ENCODE results near the gene ADGRL4.
"Not testable (repeated sequence)": the region's sequence is repeated elsewhere in the genome, so short reads cannot be mapped to it uniquely, and the experiment has no call there.

The ADGRL4 gene

DNA sequence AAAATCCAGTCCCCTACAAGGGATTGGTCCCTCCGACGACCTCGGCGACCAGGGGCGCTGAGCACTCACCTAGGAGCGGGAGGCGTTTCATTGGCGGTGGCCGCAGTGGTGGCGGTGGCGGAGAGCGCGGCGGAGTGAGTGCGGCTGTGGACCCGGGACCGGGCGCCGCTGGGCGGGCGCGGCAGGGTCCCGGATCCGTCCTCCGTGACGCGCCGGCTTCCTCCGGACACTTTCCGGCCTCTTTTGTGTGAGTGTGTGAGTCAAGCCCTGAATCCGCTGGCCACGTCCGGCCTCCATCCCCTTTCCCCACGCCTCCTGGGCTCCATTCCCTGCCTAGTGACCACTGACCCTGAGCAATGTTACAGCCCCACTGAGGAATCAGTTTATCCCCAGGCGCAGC lies at the start of gene ADGRL4:
TSS of gene ADGRL4 (minus strand) at position 167 of the 400 bp plus-strand sequence. CDS start at position 91, 76 bp downstream.
- DNase-seq: no peak

DNA sequence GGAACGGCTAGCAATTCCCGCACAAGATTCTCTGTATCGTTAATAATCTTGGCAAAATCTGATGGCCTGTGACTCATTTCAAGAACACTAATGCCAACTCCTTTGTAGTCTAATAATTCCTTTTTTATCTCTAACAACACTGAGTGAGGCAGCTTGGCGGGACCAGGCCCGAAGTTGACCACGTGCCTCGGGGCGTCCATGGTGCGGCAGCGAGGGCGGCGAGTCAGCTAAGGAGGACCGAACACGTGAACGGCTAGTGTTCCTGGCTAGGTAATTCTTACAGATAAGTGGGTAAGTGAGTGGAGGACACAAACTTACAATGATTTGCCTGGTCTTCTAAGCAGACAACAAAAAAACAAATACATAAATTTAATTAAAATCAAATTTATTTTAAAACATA lies 49.3 kb upstream of the ADGRL4 start:
- no peak for DNase-seq

DNA sequence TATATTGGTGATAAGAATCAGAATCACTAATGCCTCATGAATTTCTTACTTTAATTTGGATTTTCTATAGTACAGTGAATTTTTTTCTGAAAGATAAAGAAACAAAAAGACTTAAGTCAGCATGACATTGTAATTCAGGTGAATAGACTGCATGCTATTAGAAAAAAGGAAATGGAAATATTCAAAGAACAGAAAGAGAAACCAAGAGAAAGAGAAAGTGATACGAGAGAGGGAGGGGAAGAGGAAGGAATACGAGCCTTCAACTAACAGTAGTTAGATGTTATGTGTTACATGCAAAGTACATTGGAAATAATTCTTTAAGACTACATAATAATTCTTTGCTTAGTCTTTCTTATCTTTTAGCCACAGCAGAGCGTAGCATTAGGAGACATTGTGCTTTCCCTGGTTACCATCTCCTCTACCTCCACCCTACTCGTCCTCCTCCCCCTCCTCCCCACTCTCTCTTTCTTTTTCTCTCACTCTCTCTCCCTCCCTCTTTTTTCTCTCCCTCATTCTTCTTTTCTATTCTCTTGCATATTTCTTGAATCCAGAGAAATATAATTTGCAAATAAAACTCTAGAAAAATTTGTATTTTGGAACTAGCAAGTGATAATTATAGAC lies 46.4 kb upstream of the ADGRL4 start:
- no peak for DNase-seq

DNA sequence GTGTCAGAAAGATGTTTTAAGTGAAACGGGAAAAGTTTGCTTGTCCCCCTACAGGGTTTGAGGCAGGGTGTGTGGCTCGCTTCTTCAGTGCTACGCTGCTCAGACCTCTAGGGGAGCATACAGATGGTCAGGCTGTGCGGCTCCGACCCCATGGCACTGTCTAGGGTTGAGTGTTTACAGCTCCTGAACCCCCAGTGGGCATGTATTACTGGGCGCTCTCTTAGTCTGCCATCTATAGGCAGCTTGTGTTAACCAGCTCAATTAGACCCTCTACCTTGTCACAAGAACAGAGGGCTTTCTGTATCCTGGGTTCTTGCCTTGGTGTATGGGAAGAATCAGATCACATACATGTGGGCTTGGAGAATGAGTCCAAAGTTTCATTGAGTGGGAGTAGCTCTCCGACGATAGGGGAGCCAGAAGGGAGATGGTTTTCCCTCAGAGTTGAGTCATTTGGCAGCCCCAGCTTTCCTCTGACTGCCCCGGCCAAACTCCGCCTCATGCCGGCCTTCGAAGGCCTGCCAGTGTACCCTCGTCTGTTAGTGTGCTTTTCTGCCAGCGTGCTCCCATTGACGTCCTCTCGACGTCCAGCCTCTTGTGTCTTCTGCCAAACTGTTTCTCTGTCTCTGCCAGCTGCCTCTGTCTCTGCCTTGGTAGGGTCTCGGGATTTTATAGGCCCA lies 38.6 kb upstream of the ADGRL4 start:
- DNase-seq: no peak

DNA sequence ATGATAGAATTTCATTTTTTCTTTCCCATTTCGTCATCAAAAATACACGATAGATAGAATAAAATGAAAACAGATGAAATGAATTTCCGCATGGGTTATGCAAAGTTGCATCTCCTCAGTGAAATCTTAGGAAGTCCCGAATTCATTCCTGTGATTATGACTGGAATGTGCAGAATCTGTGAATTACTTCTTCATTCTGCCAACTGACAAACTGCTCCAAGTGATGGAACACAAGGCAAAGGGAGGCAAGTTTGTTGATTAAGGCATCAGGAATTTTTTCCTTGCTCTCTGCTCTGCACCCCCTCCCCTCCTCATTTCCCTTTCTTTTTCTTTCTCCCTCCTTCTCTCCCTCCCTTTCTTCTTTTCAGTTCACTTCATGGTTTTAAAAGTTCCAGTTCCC lies 37.0 kb upstream of the ADGRL4 start:
- no peak for DNase-seq

DNA sequence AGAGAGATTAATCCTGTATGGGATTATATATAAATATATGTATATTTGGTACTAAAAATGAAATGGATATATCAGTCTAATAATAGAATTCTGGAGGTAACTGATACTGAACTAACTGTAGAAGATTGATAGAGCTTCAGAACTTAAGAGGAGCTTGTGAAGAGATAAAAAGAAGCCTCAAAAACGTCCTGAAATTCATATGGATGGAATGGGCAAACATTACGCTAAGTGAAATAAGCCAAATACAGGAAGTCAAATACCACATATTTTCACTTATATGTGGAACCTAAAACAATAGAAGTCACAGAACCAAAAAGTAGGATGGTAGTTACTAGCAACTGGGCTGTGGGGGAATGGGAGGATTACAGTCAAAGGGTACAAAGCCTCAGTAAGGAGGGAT lies 36.0 kb upstream of the ADGRL4 start:
- no peak for DNase-seq

DNA sequence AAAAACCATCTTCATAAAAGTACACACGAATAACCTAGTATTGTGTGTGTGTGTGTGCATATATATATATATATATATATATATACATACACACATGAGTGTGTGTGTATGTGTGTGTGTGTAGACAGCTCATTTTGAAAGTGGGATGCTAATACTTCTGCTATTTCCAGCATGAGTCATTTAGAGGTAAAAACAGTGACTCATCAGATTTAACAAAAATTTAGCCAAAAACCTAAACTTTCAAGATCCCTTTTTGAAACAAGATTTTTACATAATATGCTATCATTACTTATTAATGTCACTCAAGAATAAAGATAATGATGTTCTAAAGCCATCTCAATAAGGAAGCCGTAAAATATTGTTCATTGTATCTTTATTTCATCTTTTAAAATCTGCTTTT lies 35.6 kb upstream of the ADGRL4 start:
- no peak for DNase-seq

DNA sequence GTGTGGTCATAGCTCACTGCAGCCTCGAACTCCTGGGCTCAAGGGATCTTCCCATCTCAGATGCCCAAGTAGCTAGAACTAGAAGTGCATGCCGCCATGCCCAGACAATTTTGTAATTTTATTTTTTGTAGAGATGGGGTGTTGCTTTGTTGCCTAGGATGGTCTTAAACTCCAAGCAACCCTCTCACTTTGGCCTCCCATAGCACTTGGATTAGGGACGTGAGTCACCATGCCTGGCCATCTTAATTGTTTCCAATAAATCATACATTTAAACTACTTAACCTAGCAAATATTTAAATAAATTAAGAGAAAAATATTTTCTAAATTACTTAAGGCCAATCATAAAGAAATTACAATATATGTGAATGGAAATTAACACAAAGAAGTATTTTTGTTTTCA lies 35.1 kb upstream of the ADGRL4 start:
- DNase-seq: no peak

DNA sequence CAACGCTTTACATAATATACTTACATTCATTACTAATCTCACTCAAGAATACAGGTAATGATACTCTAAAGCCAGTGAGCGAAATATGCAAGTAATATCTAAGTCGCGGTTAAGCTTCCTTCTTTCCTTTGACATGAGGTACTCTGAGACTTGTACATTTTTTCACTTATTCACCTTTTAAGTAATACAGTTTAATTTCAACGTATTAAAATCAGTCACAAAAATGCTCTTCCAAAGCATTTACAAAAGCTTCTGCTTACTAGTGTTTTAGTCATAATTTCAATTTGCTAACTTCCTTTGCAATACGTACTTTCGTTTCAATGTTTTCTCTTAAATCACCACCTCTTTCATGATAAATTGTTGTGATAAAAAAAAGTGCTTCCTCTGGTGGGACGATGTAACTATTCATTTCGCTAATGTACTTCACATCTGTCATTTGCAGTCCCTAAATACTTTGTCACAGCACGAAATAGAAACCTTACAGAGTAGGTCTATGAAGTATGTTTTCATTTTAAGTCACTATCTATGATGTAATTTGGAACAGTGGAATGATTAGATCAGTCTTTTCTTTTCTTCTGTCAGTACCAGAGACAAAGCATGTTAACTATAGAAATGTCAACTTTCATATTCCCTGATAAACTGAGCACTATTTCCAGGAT lies 34.0 kb upstream of the ADGRL4 start:
- no peak for DNase-seq

DNA sequence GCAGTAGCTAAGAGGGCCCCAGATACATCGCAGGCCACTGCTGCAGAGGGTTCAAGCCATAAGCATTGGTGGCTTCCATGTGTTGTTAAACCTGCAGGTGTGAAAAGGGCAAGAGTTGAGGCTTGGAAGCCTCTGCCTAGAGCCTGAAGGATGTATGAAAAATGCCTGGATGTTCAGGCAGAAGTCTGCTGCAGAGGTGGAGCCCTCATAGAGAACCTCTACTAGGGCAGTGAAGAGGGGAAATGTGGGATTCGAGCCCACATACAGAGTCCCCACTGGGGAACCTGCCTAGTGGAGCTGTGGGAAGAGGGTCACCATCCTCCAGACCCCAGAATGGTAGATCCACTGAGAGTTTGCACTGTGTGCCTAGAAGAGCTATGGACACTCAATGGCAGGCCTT lies 30.6 kb upstream of the ADGRL4 start:
- no peak for DNase-seq

DNA sequence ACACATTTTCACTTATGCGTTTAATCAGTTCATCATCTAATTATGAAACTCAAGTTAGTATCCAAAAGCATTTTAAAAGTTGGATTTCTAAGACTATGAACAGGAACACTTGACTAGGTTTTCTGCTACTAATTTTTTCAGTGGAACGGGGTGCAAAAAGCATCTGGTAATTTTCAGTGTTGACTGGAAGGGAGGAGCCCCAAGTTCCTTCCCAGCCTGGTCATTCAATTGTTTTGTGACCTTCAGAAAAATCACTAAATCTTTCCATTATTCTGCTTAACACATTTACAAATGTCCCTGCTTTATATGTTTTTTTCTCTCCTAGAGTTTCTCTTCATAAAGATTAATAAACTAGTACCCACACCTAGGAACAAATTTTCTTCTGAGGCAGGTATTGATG lies 6.0 kb upstream of the ADGRL4 start:
- DNase-seq: no peak

DNA sequence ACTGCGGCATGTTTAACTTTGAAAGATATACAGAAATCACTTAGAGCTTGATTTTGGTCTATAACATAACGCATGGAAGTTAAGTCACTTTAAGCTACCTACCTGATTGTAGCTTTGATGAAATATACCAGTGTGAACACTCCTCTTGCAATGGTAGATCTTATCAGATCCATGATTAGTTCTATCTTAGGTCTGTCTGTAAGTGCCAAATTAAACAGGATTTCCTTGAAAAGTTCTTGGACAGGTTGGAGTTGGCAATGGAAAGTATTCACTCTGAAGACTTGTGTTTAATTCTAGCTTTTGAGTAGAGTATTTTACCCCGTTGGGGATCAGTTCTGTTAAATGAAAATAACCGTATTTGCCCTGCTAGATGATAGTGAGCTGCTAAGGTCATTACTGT lies 4.1 kb upstream of the ADGRL4 start:
- DNase-seq: no peak

DNA sequence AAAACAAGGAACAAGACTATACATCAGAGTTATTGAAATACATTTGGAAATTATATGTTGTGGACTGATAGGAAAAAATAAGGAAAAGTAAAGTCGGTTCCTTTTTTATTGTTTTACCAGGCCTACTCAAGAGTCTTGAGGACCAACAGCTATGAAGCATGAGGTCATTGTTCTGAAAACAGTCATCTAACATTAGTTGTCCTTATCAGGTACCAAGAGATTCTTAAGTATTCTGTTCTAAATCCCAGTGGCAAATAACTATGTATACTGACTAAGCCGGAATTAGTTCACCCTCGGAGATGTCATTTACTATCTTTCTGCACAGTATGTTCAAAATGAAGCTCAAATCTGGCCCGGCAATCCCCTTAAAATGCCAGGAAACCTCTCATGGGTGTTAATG lies 585 bp downstream of the ADGRL4 start:
- no peak for DNase-seq

DNA sequence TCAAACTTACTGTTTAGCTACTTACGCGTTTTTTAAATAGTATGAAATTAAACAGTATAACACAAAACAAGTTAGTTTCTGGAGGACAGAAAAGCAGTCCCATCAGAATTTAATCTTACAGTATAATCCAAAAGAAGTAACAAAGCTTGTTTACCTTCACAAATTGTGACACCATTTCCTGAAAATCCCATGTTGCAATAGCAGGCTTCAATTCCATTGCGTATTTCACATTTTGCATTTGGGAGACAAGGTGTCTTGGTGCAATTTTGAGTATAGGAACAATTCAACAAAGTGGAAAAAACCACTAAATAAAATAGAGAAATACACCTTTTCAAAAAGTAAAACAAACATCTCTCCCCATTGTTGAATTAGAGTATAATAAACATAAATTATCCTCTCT lies 1.6 kb downstream of the ADGRL4 start:
- no peak for DNase-seq

DNA sequence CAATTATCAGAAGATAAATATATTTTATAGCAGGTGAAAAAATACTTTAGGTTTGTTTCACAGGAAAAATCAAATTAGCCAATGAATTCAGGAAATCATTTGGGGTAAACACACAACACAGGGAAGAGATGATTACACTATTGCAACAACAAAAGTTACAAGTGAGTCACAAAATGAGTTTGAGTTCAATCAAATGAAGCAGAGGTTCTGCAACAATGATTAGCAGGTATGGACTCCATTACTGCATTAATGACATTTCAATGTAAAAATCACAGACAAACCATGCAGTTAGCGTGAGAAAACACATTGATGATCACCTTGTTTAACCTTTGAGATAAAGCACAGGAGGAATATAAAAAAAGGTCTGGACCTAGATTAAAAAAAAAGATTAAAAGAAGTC lies 9.7 kb downstream of the ADGRL4 start:
- no peak for DNase-seq

DNA sequence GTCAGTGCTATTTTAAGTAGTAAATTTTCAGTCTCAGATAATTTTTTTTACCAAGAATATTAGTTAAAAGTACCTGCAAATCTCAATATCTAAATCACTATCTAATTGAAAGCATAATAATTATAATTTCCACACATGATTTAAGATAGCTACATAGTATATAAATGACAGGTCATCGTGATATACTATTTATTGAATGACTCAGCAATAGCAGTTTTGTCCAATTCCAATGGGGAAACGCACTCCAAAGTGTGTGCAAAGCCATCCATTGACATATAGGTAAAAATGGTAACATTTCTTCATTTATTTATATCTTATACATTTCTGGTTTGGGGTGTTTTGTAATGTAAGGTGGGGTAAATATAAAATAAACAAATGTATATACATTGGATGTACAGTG lies 19.5 kb downstream of the ADGRL4 start:
- no peak for DNase-seq

DNA sequence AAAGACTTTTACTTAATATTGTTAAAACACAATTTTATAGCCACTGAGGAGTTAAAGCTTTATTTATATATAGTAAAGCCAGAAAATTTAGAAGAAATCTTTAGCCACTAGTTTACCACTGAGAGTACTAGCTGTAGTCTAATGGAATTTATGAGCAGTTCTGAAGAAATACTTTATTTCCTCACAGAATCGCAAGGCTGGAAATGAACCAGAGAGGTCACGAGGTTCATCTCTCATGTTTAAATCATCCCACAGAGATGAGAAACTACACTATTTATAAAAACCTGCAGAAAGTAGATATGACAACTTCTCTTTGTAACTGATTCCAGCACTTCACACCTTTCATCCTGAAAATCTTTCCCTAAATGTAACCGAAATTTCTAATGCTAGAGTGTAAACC lies 26.0 kb downstream of the ADGRL4 start:
- DNase-seq: no peak

DNA sequence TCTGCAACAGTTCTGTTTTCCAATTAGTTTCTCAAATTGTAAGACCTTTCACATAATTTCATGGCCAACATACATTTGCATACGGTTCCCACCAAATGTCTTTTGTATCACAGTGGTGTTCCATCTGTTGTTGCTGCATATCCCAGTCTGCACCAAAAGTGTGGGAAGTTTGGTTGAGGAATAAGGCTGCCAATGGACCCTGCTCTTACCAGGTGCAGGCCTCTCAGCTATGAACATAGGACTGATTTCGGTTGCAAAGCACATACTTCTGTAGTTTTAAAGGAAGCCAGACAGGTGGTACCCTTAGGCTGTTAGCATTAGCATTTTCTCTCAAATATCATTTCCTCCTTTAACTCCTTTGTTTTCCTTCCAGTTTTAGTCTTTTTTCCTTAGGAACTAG lies 33.8 kb downstream of the ADGRL4 start:
- DNase-seq: no peak

DNA sequence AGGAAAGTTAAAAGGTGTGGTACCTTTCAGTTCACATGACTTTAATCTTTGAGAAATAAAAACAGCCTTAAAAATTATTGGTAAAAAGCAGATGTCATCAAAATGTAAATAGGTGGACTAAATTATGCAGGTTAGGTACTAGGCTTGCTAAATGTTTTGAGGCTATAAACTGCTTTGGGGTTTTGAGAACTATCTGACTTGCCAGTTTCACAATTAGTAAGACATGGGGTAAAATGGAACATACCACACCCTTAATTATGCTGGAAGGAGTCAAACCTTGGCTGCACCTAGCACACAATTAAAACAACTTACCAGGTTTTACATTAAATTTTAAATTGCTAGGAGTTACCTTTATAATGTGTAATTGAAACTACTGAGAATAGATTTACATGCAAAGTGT lies 39.4 kb downstream of the ADGRL4 start:
- not testable (repeated sequence) for DNase-seq

DNA sequence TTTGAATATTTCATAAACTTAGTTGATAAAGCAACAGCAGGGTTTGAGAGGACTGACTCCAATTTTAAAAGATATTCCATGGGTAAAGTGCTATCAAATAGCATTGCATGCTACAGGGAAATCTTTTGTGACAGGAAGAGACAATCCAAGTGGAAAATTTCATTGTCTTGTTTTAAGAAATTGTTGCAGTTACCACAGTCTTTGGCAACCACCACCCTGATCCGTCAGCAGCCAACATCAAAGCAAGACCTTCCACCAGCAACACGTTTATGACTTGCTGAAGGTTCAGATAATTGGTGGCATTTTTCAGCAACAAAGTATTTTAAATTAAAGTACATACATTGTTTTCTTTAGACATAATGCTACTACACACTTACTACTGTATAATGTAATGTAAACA lies 47.8 kb downstream of the ADGRL4 start:
- no peak for DNase-seq

DNA sequence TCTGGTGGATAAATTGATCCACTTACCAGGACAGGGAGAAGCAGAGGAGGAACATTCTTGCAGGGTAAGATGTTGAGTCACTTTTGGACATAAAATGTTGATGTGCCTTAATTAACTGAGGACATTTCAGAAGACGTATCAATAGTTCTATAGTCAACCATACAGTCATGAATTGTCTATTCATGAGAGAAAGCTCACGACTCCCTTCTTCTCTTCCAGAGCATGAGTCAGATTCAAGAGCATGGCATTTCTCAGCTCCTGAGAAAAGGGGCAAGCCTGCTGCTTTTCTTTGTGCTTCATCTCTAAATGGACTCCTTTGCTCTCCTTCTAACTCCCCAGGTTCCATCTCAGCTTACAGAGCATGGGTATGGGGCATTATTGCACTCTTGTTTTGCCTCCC lies 55.7 kb downstream of the ADGRL4 start:
- DNase-seq: no peak

DNA sequence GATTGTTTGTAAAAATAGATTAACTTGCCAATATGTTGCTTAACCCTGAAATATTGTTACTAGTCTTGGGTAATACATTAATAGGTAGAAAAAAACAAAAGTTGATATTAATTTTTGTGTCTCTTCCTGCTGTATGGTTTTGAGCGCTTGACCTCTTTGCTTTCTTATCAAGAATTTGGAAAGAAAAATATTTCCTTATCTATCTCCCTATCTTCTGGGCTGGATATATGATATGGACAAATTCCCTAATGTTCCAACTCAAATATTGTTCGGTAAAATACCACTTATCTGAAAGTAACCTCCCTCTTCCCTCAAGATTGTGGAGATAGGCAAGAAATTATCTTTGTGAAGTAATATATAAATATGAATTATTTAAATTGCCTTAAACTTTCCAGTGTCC lies 57.3 kb downstream of the ADGRL4 start:
- DNase-seq: no peak

DNA sequence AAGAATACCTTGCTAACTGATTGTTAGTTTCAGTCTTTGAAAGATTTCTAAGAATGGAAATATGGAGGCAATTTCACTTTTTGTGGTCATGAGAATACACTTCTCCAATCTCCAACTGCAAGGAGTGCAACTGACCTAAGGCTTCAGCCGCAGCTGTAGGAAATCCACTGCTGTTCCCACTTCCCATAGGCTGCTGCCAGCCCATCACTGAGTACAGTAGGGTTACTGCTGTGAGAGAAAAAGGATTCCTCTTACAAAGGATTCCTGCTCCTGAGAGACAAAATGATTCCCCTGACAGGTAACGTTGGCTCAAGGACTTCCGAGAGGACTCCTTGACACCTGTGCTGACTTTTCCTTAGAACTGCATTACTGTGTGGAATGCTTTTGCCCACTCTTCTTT lies 87.4 kb downstream of the ADGRL4 start:
- no peak for DNase-seq

DNA sequence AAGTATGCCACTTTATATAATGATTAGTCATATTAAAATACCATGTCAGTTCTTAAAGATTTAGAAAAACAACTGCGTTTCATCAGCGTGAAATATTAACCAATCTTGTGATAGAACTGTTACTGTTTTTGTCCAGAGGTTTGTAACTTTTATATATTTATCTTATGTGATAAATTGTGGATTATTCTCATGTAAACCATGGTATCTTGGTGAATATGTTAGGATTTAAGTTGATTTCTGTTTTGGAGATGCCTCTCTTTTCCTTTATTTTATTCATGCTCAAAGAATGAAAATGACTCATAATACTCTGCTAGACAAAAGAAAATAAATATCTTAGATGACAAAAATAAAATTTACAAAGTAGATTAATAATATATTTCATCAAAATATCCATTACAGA lies 88.4 kb downstream of the ADGRL4 start:
- no peak for DNase-seq

DNA sequence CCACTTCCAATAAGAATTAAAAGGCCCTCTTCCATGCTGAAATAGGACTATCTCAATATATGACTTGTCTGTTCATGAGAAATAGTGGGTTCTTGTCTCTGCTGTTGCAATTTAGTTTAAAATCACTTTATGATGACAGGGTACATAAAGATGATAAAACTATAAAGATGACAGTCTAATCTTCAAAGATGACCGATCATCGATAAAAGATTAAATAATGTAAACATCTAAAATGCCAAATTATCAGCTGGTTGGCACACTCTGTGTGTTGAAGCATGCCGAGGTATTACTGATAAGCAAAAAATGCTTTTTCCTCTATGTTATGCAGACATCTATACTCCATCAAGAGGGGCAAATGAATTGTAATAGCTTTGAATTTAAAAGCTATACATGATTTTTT lies 89.5 kb downstream of the ADGRL4 start:
- DNase-seq: no peak

Measured in activated gamma-delta T cell treated with Interleukin-2 at 50 U/mL for 16 hours (primary cell).